ENCODE measurements around the gene LYSMD2. TPM values are rescaled to one million over a fixed set of nuclear protein-coding genes. Genes with fewer than 3 reads are reported as not detected.

LYSMD2 gene
- total RNA-seq, 1 donor from 2014 or later: not detected

DNA sequence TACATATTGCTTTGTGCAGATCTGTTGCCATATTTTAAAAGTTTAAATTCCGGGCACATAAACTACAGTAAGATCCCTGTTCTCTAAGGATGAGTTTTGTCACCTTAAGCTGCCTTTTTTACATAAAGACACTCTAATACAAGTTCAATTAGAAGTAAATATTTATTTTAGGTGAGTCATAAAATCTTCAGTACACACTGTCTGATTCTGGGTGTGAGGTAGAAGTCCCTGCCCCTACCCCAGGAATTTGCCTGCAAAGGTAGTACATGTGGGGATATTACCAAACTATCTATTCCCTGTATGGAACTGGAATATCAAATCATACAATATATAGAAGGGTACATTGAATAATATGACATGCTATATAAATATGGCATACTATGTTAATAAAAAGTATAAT lies 49.9 kb downstream of the LYSMD2 start:
- Mint-ChIP-seq H3K27me3 (ENCODE audit: insufficient read depth, low read depth) (no peaks in the 10 kb centered on the region), H3K4me3 (no peak overlapping the region), H3K9me3 (no peaks in the 10 kb centered on the region), H3K4me1 (no peaks in the 10 kb centered on the region), H3K27ac (no peak overlapping the region), H3K36me3 (no peaks in the 10 kb centered on the region)
- Histone ChIP-seq H3K4me1 (no peaks in the 10 kb centered on the region), H3K27ac (no peak overlapping the region), H3K9ac (no peak overlapping the region), H3K79me2 (ENCODE audit: low read depth) (no peaks in the 10 kb centered on the region), H3K27me3 (no peaks in the 10 kb centered on the region), H3K36me3 (no peaks in the 10 kb centered on the region), H2AFZ (replicated peaks) (no peak overlapping the region), H3K4me2 (no peak overlapping the region), H3F3A (ENCODE audit: low read depth) (no peaks in the 10 kb centered on the region), H4K20me1 (ENCODE audit: low read depth) (no peaks in the 10 kb centered on the region), H3K9me3 (ENCODE audit: low read depth) (no peaks in the 10 kb centered on the region), H3K4me3 (no peak overlapping the region)
- no peak for DNase-seq (ENCODE audit: low spot score)
- TF ChIP-seq, protein P1, sequence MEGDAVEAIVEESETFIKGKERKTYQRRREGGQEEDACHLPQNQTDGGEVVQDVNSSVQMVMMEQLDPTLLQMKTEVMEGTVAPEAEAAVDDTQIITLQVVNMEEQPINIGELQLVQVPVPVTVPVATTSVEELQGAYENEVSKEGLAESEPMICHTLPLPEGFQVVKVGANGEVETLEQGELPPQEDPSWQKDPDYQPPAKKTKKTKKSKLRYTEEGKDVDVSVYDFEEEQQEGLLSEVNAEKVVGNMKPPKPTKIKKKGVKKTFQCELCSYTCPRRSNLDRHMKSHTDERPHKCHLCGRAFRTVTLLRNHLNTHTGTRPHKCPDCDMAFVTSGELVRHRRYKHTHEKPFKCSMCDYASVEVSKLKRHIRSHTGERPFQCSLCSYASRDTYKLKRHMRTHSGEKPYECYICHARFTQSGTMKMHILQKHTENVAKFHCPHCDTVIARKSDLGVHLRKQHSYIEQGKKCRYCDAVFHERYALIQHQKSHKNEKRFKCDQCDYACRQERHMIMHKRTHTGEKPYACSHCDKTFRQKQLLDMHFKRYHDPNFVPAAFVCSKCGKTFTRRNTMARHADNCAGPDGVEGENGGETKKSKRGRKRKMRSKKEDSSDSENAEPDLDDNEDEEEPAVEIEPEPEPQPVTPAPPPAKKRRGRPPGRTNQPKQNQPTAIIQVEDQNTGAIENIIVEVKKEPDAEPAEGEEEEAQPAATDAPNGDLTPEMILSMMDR (IDR thresholded peaks at IDR 0.05): no peak
- TF ChIP-seq EZH2phosphoT487 (IDR thresholded peaks at IDR 0.05): no peak
- no peak for TF ChIP-seq EZH2 (IDR thresholded peaks at IDR 0.05)

DNA sequence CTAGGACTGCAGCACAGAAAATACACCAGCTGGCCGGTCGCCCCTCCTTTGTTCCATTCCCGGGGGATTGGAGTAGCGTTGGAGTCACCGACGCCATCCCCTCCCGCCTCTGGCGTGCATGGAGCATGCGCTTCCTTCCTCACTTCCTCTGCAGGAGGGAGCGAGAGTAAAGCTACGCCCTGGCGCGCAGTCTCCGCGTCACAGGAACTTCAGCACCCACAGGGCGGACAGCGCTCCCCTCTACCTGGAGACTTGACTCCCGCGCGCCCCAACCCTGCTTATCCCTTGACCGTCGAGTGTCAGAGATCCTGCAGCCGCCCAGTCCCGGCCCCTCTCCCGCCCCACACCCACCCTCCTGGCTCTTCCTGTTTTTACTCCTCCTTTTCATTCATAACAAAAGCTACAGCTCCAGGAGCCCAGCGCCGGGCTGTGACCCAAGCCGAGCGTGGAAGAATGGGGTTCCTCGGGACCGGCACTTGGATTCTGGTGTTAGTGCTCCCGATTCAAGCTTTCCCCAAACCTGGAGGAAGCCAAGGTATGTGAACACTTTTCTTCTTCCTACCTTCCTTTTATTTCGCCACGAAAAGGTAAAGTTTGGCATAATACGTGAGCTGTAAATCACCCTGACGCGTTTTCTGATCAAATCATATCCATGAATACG lies 56.0 kb downstream of the LYSMD2 start, which contains the start of gene SCG3:
SCG3 (plus strand) TSS at position 201 of the 661 bp plus-strand sequence; CDS start at position 454, 253 bp downstream.
- Histone ChIP-seq H3K27me3 (peaks cover 19% of the 10 kb centered on the region), H4K20me1 (ENCODE audit: low read depth) (no peaks in the 10 kb centered on the region), H3K9me3 (ENCODE audit: low read depth) (no peaks in the 10 kb centered on the region), H3K4me3 (peak within 1 kb of the TSS; percentile 48), H3F3A (ENCODE audit: low read depth) (peaks cover 8% of the 10 kb centered on the region), H3K36me3 (no peaks in the 10 kb centered on the region), H3K9ac (no peak within 1 kb of the TSS), H3K27ac (no peak within 1 kb of the TSS), H2AFZ (replicated peaks) (peak within 1 kb of the TSS; percentile 87), H3K4me2 (peak within 1 kb of the TSS; percentile 86), H3K79me2 (ENCODE audit: low read depth) (no peaks in the 10 kb centered on the region), H3K4me1 (peaks cover 5% of the 10 kb centered on the region)
- peaks cover 12% of the 10 kb centered on the region for H3K4me1 Mint-ChIP-seq
- H3K36me3 Mint-ChIP-seq: no peaks in the 10 kb centered on the region
- no peak within 1 kb of the TSS for H3K27ac Mint-ChIP-seq
- H3K27me3 Mint-ChIP-seq (ENCODE audit: insufficient read depth, low read depth): peaks cover 11% of the 10 kb centered on the region
- H3K4me3 Mint-ChIP-seq: peak within 1 kb of the TSS; percentile 84
- H3K9me3 Mint-ChIP-seq: no peaks in the 10 kb centered on the region
- peak; percentile 97 for DNase-seq (ENCODE audit: low spot score)
- TF ChIP-seq, protein P1 (IDR thresholded peaks at IDR 0.05): no peak
- TF ChIP-seq EZH2 (IDR thresholded peaks at IDR 0.05) (peak; percentile 47), EZH2phosphoT487 (IDR thresholded peaks at IDR 0.05) (peak; percentile 39)

DNA sequence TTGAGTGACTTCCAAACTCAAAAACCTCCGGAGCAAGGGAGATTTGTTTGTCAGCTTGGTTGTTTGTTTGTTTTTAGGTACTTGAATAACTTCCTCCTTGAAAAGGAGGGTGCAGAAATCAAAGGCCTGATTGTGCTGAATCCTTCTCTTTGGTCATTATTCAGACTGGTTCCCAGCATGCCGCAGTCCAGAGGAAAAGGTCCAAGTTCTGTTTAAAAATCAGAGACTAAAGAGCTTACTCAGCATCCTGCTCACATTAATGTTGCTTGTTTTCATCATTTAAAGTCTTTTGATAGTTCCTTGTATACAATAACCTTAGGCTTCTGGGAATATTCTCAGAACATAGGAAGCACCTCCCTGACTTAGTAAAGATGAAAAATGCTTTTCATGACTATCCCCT lies 57.1 kb downstream of the LYSMD2 start:
- no peak for TF ChIP-seq EZH2phosphoT487 (IDR thresholded peaks at IDR 0.05)
- no peak for TF ChIP-seq EZH2 (IDR thresholded peaks at IDR 0.05)
- TF ChIP-seq, protein P1 (IDR thresholded peaks at IDR 0.05): no peak
- Mint-ChIP-seq H3K4me1 (peaks cover 12% of the 10 kb centered on the region), H3K27ac (no peak overlapping the region), H3K9me3 (no peaks in the 10 kb centered on the region), H3K4me3 (peak overlapping the region; percentile 84), H3K27me3 (ENCODE audit: insufficient read depth, low read depth) (peaks cover 15% of the 10 kb centered on the region), H3K36me3 (no peaks in the 10 kb centered on the region)
- Histone ChIP-seq H3K27me3 (peaks cover 19% of the 10 kb centered on the region), H3K9me3 (ENCODE audit: low read depth) (no peaks in the 10 kb centered on the region), H3K4me2 (no peak overlapping the region), H3K4me1 (peaks cover 5% of the 10 kb centered on the region), H3K36me3 (no peaks in the 10 kb centered on the region), H2AFZ (replicated peaks) (peak overlapping the region; percentile 87), H3K4me3 (no peak overlapping the region), H3K79me2 (ENCODE audit: low read depth) (no peaks in the 10 kb centered on the region), H4K20me1 (ENCODE audit: low read depth) (no peaks in the 10 kb centered on the region), H3K9ac (no peak overlapping the region), H3K27ac (no peak overlapping the region), H3F3A (ENCODE audit: low read depth) (peaks cover 8% of the 10 kb centered on the region)
- no peak for DNase-seq (ENCODE audit: low spot score)

Measured in neural progenitor cell (in vitro differentiated cells).